ENCODE data around the gene ZNF32. TPM values are rescaled to one million over a fixed set of nuclear protein-coding genes. Genes with fewer than 3 reads are reported as not detected.

The ZNF32 gene
- total and polyA plus RNA-seq, 2 of the 8 experiments (the other 6 are each of a cell fraction or from before 2014, with no cell fraction given): 17.2 to 22.5 TPM

GRCh38 chr10:43655311-43655710, 6.6 kb upstream of the ZNF32 start (continued):
- no peak for TF ChIP-seq CHD7 (IDR thresholded peaks at IDR 0.05; ENCODE audit: insufficient replicate concordance, low read length)
- TF ChIP-seq EZH2 (IDR thresholded peaks at IDR 0.05; ENCODE audit: low read depth, low read length, severe bottlenecking): no peak
- no peak for TF ChIP-seq RFX5 (IDR thresholded peaks at IDR 0.05; ENCODE audit: borderline replicate concordance, low read depth, low read length)
- TF ChIP-seq ASH2L (IDR thresholded peaks at IDR 0.05; ENCODE audit: low read length): no peak
